GM19467 (cell line): Measurements from ENCODE around the gene CNNM2.
"Not testable (repeated sequence)": the region's sequence is repeated elsewhere in the genome, so short reads cannot be mapped to it uniquely, and the experiment has no call there.

ENCODE experiments used
- ATAC-seq: cut with Tn5 transposase; IDR thresholded peaks from one replicate; pipeline ENCODE4 v1.9.1; 2021; ENCODE audit warnings: mild to moderate bottlenecking, moderate library complexity; ENCODE audit not compliant: unreplicated experiment

CNNM2 gene

GRCh38 chr10:103130910-103131309 is 212.8 kb downstream of the CNNM2 start:
- ATAC-seq = no peak

GRCh38 chr10:103135168-103135567 is 217.1 kb downstream of the CNNM2 start:
- not testable (repeated sequence) for ATAC-seq

GRCh38 chr10:103139803-103140202 is 221.7 kb downstream of the CNNM2 start:
- no peak for ATAC-seq
